HG03558 (cell line): ENCODE data around the gene DCK.
A peak's percentile ranks its signal among the peaks of the same experiment; 100 is the strongest.
"Not testable (repeated sequence)": the region's sequence is repeated elsewhere in the genome, so short reads cannot be mapped to it uniquely, and the experiment has no call there.

Experiments
- ATAC-seq: cut with Tn5 transposase; IDR thresholded peaks from one replicate; pipeline ENCODE4 v1.9.1; 2021; ENCODE audit warnings: moderate number of reproducible peaks; ENCODE audit not compliant: unreplicated experiment; ENCODE audit errors: extremely low read depth

DCK gene

DNA sequence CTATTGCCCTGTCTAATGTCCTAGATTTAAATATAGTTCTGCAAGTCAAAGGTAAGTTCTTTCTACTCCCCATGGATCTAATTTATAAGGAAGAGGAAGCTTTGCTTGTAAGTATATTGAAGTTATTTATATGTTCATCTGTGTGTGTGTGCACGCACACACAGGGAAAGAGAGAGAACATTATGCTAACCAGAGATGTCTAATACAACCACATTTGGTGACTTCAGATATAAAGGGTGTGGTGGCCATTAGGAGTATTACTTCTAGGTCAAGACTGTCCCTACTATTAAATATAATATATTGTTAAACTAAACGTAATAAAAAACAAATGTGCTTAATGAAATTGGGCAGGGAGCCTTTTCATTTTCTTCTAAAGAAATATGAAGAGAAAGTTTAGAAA is 4.1 kb downstream of the DCK start:
- ATAC-seq, result no peak

- ATAC-seq, result not testable (repeated sequence)
Measured at GRCh38 chr4:70999639-71000038, 6.2 kb downstream of the DCK start.

- not testable (repeated sequence) for ATAC-seq
Measured at GRCh38 chr4:71001363-71001762, 7.9 kb downstream of the DCK start.

- no peak for ATAC-seq
Measured at GRCh38 chr4:71004281-71004851, 10.9 kb downstream of the DCK start.

- not testable (repeated sequence) for ATAC-seq
Measured at GRCh38 chr4:71005025-71005424, 11.6 kb downstream of the DCK start.

DNA sequence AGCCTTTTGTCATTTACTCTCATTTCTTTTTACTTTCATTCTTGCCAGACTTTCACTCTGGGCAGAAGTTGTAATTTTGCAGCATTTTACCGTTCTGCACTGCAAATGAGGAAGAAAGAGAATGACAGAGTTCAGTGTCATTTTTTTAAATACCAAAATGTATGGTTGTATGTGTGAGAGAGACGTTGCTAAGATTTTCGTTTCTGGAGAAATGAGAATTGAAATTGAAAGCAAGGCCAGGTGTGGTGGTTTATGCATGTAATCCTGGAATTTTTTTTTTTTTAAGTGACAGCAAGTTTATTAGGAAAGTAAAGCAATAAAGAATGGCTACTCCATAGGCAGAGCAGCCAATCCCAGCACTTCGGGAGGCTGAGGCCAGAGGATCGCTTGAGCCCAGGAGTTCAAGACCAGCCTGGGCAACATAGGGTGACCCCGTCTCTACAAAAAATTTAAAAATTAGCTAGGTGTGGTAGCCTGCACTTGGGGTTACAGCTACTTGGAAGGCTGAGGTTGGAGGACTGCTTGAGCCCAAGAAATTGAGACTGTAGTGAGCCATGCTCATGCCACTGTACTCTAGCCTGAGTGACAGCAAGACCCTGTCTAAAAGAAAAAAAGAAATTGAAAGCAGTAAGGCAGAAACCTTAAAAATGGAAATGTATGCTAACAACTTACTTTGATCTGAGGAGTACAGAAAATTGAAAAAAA is 12.9 kb downstream of the DCK start:
- peak; percentile 68 for ATAC-seq

DNA sequence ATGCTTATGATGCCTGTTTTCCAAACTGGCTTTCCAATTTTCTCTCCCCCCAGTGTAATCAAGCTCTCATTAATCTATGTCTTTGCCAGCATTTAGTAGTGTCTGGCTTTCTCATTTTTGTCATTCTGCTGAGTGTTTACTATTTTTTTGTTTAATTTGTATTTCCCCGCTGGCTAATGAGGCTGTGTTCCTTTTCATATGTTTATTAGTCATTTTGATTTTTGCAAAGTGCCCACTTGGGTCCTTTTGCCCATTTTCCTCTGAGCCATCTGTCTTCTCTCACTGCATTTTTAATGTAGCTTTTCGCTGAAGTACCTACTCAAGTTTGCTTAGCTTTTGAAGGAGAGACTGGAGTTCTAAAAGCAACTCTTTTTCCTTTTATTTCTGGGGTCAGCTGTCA is 14.7 kb downstream of the DCK start:
- ATAC-seq, result no peak

GRCh38 chr4:71009086-71009485 is 15.6 kb downstream of the DCK start:
- ATAC-seq, result no peak

DNA sequence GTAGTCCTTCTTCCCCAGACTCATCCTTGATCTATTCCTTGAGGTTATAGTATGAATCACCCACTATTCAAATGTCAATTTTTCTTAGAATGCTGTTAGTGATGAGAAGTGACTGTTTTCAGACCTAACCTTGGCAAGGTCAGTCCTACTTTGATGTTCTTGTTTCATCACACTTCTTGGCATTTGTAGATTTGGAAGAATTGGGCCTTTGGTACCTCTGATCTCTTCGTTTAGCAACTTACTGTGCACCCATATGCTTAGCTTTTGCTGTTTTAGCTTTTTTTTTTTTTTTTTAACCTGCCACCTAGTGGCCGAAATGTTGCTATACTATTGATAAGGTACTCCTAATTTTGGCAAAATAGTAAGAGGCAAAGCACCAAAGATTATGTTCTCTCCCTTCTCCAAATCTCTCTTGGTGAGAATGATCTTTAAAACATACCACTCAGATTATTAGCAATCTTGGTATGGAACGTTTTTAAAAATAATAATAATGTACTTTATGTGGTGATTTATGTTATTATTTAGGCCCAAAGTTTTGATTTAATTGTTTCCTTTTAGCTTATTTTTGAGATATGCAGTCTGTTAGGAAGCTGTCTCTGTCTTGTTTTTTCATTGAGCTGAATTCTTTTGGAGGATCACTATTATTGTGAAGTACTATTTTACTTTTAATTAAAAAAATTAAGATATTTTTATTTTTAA is 16.6 kb downstream of the DCK start:
- ATAC-seq, result no peak

DNA sequence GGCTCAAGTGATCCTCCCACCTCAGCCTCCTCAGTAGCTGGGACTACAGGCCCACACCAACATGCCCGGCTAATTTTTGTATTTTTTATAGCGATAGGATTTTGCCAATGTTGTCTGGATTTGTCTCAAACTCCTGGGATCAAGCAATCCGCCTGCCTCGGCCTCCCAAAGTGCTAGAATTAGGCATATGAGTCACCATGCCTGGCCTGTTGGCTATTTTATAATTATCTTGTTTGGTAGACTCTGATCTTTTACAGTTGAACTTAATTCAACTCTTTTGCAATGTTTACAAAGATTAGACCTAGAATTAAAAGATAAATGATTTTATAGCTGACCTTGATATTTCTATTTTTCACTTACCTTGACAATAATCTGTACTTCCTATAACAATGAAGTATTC is 18.0 kb downstream of the DCK start:
- ATAC-seq, result no peak

DNA sequence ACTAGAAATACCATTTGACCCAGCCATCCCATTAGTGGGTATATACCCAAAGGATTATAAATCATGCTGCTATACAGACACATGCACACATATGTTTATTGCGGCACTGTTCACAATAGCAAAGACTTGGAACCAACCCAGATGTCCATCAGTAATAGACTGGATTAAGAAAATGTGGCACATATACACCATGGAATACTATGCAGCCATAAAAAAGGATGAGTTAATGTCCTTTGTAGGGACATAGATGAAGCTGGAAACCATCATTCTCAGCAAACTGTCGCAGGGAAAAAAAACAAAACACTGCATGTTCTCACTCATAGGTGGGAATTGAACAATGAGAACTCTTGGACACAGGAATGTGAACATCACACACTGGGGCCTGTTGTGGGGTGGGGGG is 23.9 kb downstream of the DCK start:
- not testable (repeated sequence) for ATAC-seq

DNA sequence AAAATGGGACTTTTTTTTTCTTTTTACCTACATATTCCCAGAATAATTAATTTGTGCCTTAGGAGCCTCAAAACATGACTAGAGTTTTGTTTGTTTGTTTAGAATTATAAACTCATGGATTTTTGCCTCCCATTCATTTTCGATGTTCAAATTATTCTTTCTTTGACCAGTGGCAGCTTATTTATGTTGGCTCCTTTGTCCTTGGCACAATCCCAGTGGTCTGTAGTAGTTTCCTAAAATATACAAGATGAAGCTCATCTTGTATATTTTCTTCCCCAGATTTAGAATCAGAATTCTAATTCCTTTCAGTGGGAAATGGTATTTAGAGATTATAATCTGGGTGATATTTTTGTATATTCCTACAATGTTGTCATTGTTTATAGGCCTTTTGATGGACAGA is 27.2 kb downstream of the DCK start:
- no peak for ATAC-seq

DNA sequence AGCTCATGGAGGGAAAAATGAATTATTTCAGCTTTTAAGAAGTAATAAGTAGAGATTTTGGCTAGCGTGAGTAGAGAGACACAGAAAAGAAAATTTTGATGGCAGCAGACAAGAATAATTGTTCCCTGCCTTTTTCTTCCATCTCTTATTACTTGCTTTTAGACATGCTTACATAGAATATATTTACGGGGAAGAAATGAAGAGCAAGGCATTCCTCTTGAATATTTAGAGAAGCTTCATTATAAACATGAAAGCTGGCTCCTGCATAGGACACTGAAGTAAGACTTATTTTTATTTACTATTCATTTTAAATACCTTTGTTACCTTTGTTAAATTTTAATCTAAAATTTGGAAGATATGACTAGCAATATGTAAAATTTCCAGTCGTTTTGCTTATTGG is 32.2 kb downstream of the DCK start:
- no peak for ATAC-seq

GRCh38 chr4:71026086-71026485 is 32.6 kb downstream of the DCK start:
- no peak for ATAC-seq

GRCh38 chr4:71027611-71028010 is 34.2 kb downstream of the DCK start:
- no peak for ATAC-seq

DNA sequence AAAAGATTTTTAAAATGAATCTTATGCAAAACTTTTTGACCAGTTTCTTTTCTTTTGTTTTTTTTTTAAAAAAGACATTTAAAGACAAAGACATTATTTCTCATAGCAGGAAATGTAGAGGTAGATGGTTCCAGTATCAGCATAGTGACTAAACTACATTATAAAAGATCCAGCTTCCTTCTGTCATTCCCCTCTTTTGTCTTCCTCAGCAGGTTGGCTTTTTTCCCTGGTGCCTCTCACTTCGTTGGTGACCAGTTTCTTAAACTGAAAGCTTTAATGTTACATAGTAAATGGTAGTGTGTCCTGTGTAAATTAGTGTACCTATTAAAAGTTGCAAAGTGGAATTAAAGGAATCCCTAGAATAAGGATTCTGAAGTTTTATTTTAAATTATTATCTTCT is 36.1 kb downstream of the DCK start:
- no peak for ATAC-seq

GRCh38 chr4:71032106-71032505 is 38.7 kb downstream of the DCK start:
- not testable (repeated sequence) for ATAC-seq

DNA sequence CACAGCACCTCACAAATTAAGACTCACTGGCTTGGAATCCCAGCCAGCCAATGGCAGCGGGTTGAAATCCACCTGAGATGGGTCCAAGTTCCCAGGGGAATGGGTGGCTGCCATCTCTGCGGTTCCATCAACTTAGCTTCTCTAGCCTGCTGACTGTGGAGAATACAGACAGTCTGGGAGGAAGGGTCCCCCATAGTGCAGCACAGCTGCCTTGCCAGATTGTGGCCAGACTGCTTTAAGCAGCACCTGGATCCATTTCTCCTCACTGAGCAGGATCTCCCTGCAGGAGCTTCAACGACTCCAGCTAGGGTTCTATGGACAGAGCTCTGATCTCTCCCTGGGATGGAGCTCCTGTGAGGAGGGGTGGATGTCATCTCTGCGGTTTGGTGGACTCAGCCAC is 51.8 kb downstream of the DCK start:
- no peak for ATAC-seq

- no peak for ATAC-seq
Measured at GRCh38 chr4:71049395-71049794, 55.9 kb downstream of the DCK start.

- no peak for ATAC-seq
Measured at GRCh38 chr4:71050809-71051208, 57.4 kb downstream of the DCK start.

DNA sequence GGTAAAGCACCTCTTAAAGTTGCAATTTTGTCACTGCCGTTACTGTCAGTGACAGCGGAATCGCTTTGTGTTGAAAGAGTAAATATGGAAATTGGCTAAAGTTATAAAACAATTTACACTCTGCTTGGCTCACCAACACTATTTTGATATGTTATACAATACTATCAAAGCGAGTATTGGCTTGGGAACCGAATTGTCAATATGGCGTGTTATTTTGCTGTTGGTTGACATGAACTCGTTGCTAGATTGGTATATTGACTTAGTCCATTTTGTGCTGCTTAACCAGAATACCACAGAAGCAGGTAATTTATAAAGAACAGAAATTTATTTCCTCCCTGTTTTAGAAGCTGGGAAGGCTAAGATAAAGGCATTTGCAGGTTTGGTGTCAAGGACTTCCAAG is 58.6 kb downstream of the DCK start:
- ATAC-seq, result no peak

- ATAC-seq, result no peak
Measured at GRCh38 chr4:71052716-71053115, 59.3 kb downstream of the DCK start.
